Measurements from ENCODE around the gene TTC12.

TTC12 gene

GRCh38 chr11:113408206-113408605 lies 93.8 kb downstream of the TTC12 start:
- no peak for DNase-seq

GRCh38 chr11:113408887-113409286 lies 94.5 kb downstream of the TTC12 start:
- no peak for DNase-seq

GRCh38 chr11:113409526-113409925 lies 95.1 kb downstream of the TTC12 start:
- no peak for DNase-seq

GRCh38 chr11:113410414-113411135 lies 96.2 kb downstream of the TTC12 start:
- DNase-seq = no peak

- no peak for DNase-seq
Observed at GRCh38 chr11:113411536-113411935, 97.2 kb downstream of the TTC12 start.

GRCh38 chr11:113412675-113413074 lies 98.3 kb downstream of the TTC12 start:
- no peak for DNase-seq

GRCh38 chr11:113415343-113415742 lies 101.0 kb downstream of the TTC12 start:
- no peak for DNase-seq
